HCT116 (cell line): ENCODE results near the gene HMGCLL1. TPM values are rescaled to one million over a fixed set of nuclear protein-coding genes. Genes with fewer than 3 reads are reported as not detected.

Source experiments
- ATAC-seq: fragments of 200-7000 bp; cut with Tn5 transposase; 2 replicates; pipeline ENCODE4 v1.9.1; 2020; ENCODE audit warnings: mild to moderate bottlenecking, moderate library complexity
- BruUV-seq: library from RNA; stranded (reverse); fragments of 400-500 nt; replicated peaks from 2 replicates; lab custom pipeline; 2021; lab: Mats Ljungman, UMichigan
- CTCF ChIA-PET: fragments of 300-600 bp; sonication (Branson Sonifier 250); formaldehyde crosslinking; loops from one replicate; lab custom pipeline; 2021; ENCODE audit warnings: antibody characterized with exemption; lab: Charles Lee
- POLR2A ChIA-PET: fragments of 300-600, 350-600 bp; sonication (Branson Sonifier 250); formaldehyde crosslinking; loops from one replicate; lab custom pipeline; 2021; ENCODE audit warnings: antibody characterized with exemption; lab: Charles Lee
- RAD21 ChIA-PET, 2 experiments: fragments of 300-600 bp; sonication (Branson Sonifier 250); formaldehyde crosslinking; loops; one replicate each; lab custom pipeline; 2023; ENCODE audit warnings: low total read pairs in 2 of 2; ENCODE audit not compliant: uncharacterized antibody in 2 of 2, unreplicated experiment in 2 of 2, low non-redundant PET in 1 of 2; lab: Charles Lee
- DNase-seq: peaks from one replicate; pipeline ENCODE4 v3.0.0-alpha.2; 2010; ENCODE audit warnings: low read depth, low spot score
- H2AFZ ChIP-seq: fragments of 200-600 bp; shearing (Covaris generic), sonication (generic); 2 replicates; pipeline ENCODE4 v1.6.1; 2017; ENCODE audit warnings: low read depth, mixed run types, mixed read lengths, antibody characterized with exemption, low read length; ENCODE audit not compliant: poor library complexity, severe bottlenecking
- H3K27ac ChIP-seq: 2 replicates; pipeline ENCODE4 v1.5.1; 2012; ENCODE audit warnings: low read depth, low read length
- H3K27me3 ChIP-seq: fragments of 200-600 bp; sonication (generic); 2 replicates; pipeline ENCODE4 v1.6.1; 2016; ENCODE audit warnings: mixed run types, low read length, mixed read lengths; ENCODE audit not compliant: insufficient read depth
- H3K36me3 ChIP-seq, 2 experiments: fragments of 200-500 bp in 1 of 2; fragments of 200-600 bp in 1 of 2; sonication (Bioruptor generic) in 1 of 2; sonication (generic) in 1 of 2; 2 replicates each; pipeline versions ENCODE4 v1.5.1 to v1.6.1; 2014 to 2016; ENCODE audit warnings: low read length in 2 of 2, inconsistent platforms in 1 of 2, mixed read lengths in 1 of 2, mixed run types in 1 of 2; ENCODE audit not compliant: insufficient read depth in 2 of 2, control insufficient read depth in 1 of 2
- H3K4me1 ChIP-seq, 2 experiments: fragments of 200-600 bp in 1 of 2; sonication (generic) in 1 of 2; 2 replicates each; pipeline versions ENCODE4 v1.5.1 to v1.6.1; 2012 to 2017; ENCODE audit warnings: low read length in 2 of 2, inconsistent platforms in 1 of 2, mild to moderate bottlenecking in 1 of 2, mixed read lengths in 1 of 2, mixed run types in 1 of 2, moderate library complexity in 1 of 2; ENCODE audit not compliant: insufficient read depth in 2 of 2, control insufficient read depth in 1 of 2
- H3K4me2 ChIP-seq: fragments of 200-600 bp; sonication (generic); 2 replicates; pipeline ENCODE4 v1.6.1; 2017; ENCODE audit warnings: mixed run types, low read length, mixed read lengths
- H3K4me3 ChIP-seq, 2 experiments: fragments of 200-600 bp in 1 of 2; sonication (generic) in 1 of 2; replicated peaks in 1 of 2; 2 replicates each; pipeline ENCODE4 v1.5.1; 2011 to 2016; ENCODE audit warnings: low read length in 2 of 2, control low read depth in 1 of 2, low read depth in 1 of 2, mild to moderate bottlenecking in 1 of 2, mixed read lengths in 1 of 2, mixed run types in 1 of 2
- H3K79me2 ChIP-seq: fragments of 200-600 bp; sonication (generic); 2 replicates; pipeline ENCODE4 v1.6.1; 2017; ENCODE audit warnings: mild to moderate bottlenecking, mixed run types, low read length, moderate library complexity, mixed read lengths; ENCODE audit not compliant: insufficient read depth
- H3K9ac ChIP-seq: fragments of 200-600 bp; sonication (generic); 2 replicates; pipeline ENCODE4 v1.6.1; 2016; ENCODE audit warnings: low read length, mixed read lengths
- H3K9me2 ChIP-seq: fragments of 200-600 bp; sonication (generic), shearing (Covaris generic); 2 replicates; pipeline ENCODE4 v1.6.1; 2017; ENCODE audit warnings: mixed run types, mild to moderate bottlenecking, moderate library complexity; ENCODE audit not compliant: insufficient read depth
- H3K9me3 ChIP-seq, 2 experiments: fragments of 200-500 bp in 1 of 2; fragments of 200-600 bp in 1 of 2; sonication (Bioruptor generic) in 1 of 2; sonication (generic) in 1 of 2; 2 replicates each; pipeline ENCODE4 v1.6.1; 2014 to 2017; ENCODE audit warnings: low read length in 2 of 2, mixed read lengths in 2 of 2, inconsistent platforms in 1 of 2, low read depth in 1 of 2, mild to moderate bottlenecking in 1 of 2, mixed run types in 1 of 2, moderate library complexity in 1 of 2; ENCODE audit not compliant: control insufficient read depth in 1 of 2, insufficient read depth in 1 of 2
- H4K20me1 ChIP-seq: fragments of 200-600 bp; sonication (generic), shearing (Covaris generic); 2 replicates; pipeline ENCODE4 v1.6.1; 2017; ENCODE audit warnings: mixed run types, mild to moderate bottlenecking, moderate library complexity; ENCODE audit not compliant: insufficient read depth
- CBX3 ChIP-seq: IDR thresholded peaks from 2 replicates; pipeline ENCODE4 v1.6.1; 2012; ENCODE audit warnings: low read depth
- CTCF ChIP-seq, 3 experiments: fragments of 200-600 bp in 1 of 3; sonication (generic) in 1 of 3; IDR thresholded peaks in 2 of 3; conservative IDR thresholded peaks in 1 of 3; 2 replicates each; pipeline ENCODE4 v1.5.1; 2012 to 2017; ENCODE audit warnings: low read depth in 2 of 3, low read length in 2 of 3, antibody characterized with exemption in 1 of 3, borderline replicate concordance in 1 of 3, control low read depth in 1 of 3, mild to moderate bottlenecking in 1 of 3, mixed read lengths in 1 of 3, mixed run types in 1 of 3, moderate library complexity in 1 of 3; ENCODE audit not compliant: insufficient read depth in 1 of 3
- EGR1 ChIP-seq: IDR thresholded peaks from 2 replicates; pipeline ENCODE4 v1.6.1; 2012; ENCODE audit warnings: low read depth
- EZH2 ChIP-seq: fragments of 200-600 bp; sonication (generic); IDR thresholded peaks from 2 replicates; pipeline ENCODE4 v1.6.1; 2017; ENCODE audit warnings: antibody characterized with exemption, mixed run types
- EZH2phosphoT487 ChIP-seq: fragments of 200-600 bp; IDR thresholded peaks from 2 replicates; pipeline ENCODE4 v1.6.1; 2018; ENCODE audit warnings: antibody characterized with exemption, borderline replicate concordance
- FOSL1 ChIP-seq: IDR thresholded peaks from 2 replicates; pipeline ENCODE4 v1.6.1; 2012; ENCODE audit warnings: low read depth
- JUND ChIP-seq: IDR thresholded peaks from 2 replicates; pipeline ENCODE4 v1.6.1; 2012
- POLR2A ChIP-seq: IDR thresholded peaks from 2 replicates; pipeline ENCODE4 v1.7.0; 2011; ENCODE audit warnings: borderline replicate concordance; ENCODE audit not compliant: insufficient read depth, insufficient read length; ENCODE audit errors: extremely low read depth
- RAD21 ChIP-seq: IDR thresholded peaks from 2 replicates; pipeline ENCODE4 v1.6.1; 2012; ENCODE audit warnings: low read depth, mild to moderate bottlenecking
- SIN3A ChIP-seq: IDR thresholded peaks from 2 replicates; pipeline ENCODE4 v1.6.1; 2012; ENCODE audit warnings: low read depth
- SP1 ChIP-seq: IDR thresholded peaks from 2 replicates; pipeline ENCODE4 v1.6.1; 2012; ENCODE audit warnings: low read depth
- SRF ChIP-seq: IDR thresholded peaks from 2 replicates; pipeline ENCODE4 v1.6.1; 2012; ENCODE audit warnings: low read depth
- TCF7L2 ChIP-seq: IDR thresholded peaks from 2 replicates; pipeline ENCODE4 v1.7.0; 2011; ENCODE audit warnings: borderline replicate concordance, inconsistent platforms; ENCODE audit not compliant: insufficient read depth, insufficient read length; ENCODE audit errors: extremely low read depth
- YY1 ChIP-seq: IDR thresholded peaks from 2 replicates; pipeline ENCODE4 v1.6.1; 2011; ENCODE audit warnings: low read length, low read depth, moderate library complexity, mild to moderate bottlenecking; ENCODE audit not compliant: insufficient replicate concordance; ENCODE audit errors: extremely low read depth
- ZBTB33 ChIP-seq: IDR thresholded peaks from 2 replicates; pipeline ENCODE4 v1.6.1; 2011; ENCODE audit warnings: mild to moderate bottlenecking, low read length, moderate library complexity; ENCODE audit not compliant: insufficient replicate concordance; ENCODE audit errors: extremely low read depth
- ZFX ChIP-seq: fragments of 450-650 bp; IDR thresholded peaks from 2 replicates; pipeline ENCODE4 v1.6.1; 2017
- ZNF274 ChIP-seq: fragments of 200-500 bp; sonication (Bioruptor generic); IDR thresholded peaks from 2 replicates; pipeline ENCODE4 v1.6.1; 2014; ENCODE audit warnings: mild to moderate bottlenecking, low read depth, low read length, inconsistent platforms
- intact Hi-C: fragments of 100-400 bp; cut with micrococcal nuclease; formaldehyde crosslinking; loops from 2 replicates; pipeline ENCODE4 v1.10.0; 2022
- total RNA-seq: library from RNA; stranded (reverse); gene quantifications from one replicate; pipeline ENCODE4 v1.2.1, GENCODE V29; 2021; ENCODE audit not compliant: unreplicated experiment
- TF ChIP-seq, protein P1 (sequence below): IDR thresholded peaks from 2 replicates; pipeline ENCODE4 v1.6.1; 2012; ENCODE audit warnings: low read depth
- TF ChIP-seq, protein P2 (sequence below): IDR thresholded peaks from 2 replicates; pipeline ENCODE4 v1.6.1; 2012

The HMGCLL1 gene
- total RNA-seq, 1 experiment from 2014 or later: not detected

DNA sequence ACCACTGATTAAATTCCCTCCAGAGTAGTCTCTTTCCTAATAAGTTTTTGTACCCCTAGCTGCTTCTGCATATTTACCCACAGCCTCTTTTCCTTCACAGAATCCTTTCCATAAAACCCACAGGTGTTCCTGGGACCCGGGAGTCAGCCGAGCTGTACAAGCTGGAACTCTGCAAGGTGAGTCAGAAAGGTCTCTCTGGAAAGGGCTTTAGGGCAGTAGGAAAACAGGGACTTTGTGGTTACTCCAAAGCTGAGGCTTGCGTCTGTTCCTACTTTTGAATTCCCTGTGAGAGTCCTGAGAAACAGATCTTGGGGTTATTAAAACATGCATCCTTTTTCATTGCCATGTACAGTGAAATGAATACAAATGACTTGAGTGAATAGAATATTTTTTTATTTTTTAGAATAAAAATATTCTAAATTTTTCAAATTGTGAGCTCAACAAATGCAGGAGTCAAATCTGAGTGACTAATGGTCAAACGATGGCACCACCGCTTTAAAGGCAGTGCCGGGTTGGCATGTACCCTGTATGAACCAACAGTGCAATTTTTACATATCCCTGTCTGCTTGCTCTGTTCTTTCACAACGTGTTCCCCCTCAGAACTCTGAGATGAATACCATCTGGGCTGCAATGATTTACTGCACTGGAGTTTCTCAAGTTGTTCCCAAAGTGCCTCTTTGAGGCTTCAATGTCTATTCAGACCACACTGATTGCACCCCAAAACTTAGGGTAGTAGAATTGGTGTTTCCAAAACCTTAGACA is 173.3 kb downstream of the HMGCLL1 start:
- H3K79me2 ChIP-seq: no peaks in the 10 kb centered on the region
- no peak for TF ChIP-seq SP1
- TF ChIP-seq EZH2: no peak
- no peak for TF ChIP-seq EZH2phosphoT487
- TF ChIP-seq SIN3A: no peak
- TF ChIP-seq, protein P1, sequence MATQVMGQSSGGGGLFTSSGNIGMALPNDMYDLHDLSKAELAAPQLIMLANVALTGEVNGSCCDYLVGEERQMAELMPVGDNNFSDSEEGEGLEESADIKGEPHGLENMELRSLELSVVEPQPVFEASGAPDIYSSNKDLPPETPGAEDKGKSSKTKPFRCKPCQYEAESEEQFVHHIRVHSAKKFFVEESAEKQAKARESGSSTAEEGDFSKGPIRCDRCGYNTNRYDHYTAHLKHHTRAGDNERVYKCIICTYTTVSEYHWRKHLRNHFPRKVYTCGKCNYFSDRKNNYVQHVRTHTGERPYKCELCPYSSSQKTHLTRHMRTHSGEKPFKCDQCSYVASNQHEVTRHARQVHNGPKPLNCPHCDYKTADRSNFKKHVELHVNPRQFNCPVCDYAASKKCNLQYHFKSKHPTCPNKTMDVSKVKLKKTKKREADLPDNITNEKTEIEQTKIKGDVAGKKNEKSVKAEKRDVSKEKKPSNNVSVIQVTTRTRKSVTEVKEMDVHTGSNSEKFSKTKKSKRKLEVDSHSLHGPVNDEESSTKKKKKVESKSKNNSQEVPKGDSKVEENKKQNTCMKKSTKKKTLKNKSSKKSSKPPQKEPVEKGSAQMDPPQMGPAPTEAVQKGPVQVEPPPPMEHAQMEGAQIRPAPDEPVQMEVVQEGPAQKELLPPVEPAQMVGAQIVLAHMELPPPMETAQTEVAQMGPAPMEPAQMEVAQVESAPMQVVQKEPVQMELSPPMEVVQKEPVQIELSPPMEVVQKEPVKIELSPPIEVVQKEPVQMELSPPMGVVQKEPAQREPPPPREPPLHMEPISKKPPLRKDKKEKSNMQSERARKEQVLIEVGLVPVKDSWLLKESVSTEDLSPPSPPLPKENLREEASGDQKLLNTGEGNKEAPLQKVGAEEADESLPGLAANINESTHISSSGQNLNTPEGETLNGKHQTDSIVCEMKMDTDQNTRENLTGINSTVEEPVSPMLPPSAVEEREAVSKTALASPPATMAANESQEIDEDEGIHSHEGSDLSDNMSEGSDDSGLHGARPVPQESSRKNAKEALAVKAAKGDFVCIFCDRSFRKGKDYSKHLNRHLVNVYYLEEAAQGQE: no peak
- no peak for TF ChIP-seq SRF
- TF ChIP-seq EGR1: no peak
- TF ChIP-seq POLR2A: no peak
- TF ChIP-seq CBX3: no peak
- no peak for TF ChIP-seq YY1
- no peak for TF ChIP-seq ZBTB33
- TF ChIP-seq, protein P2, sequence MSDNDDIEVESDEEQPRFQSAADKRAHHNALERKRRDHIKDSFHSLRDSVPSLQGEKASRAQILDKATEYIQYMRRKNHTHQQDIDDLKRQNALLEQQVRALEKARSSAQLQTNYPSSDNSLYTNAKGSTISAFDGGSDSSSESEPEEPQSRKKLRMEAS: no peak
- no peak for TF ChIP-seq ZNF274
- no peak for TF ChIP-seq JUND
- TF ChIP-seq FOSL1: no peak
- TF ChIP-seq TCF7L2: no peak
- TF ChIP-seq RAD21: no peak
- TF ChIP-seq CTCF (IDR thresholded peaks at IDR 0.05 in 2 of 3, conservative IDR thresholded peaks at IDR 0.05 in 1 of 3; ENCODE audit: borderline replicate concordance in 1 of 3, insufficient read depth in 1 of 3, low read depth in 2 of 3, low read length in 2 of 3): no peak
- TF ChIP-seq ZFX: no peak
- TF ChIP-seq, all 23 proteins: peak for 0
- Histone ChIP-seq H3K9ac (no peak overlapping the region), H2AFZ (no peak overlapping the region), H3K27me3 (peaks cover 36% of the 10 kb centered on the region), H3K27ac (no peak overlapping the region), H3K36me3 (no peaks in the 10 kb centered on the region), H3K9me3 (no peaks in the 10 kb centered on the region), H3K9me2 (no peaks in the 10 kb centered on the region), H3K4me3 (no peak overlapping the region), H3K4me2 (no peak overlapping the region), H4K20me1 (no peaks in the 10 kb centered on the region), H3K4me1 (no peaks in the 10 kb centered on the region)
- intact Hi-C loops: no loop called here
- DNase-seq (no peak), ATAC-seq (no peak)
- ChIA-PET RAD21 (no interaction called here), POLR2A (no interaction called here), CTCF (no interaction called here)
- no TSS peak for BruUV-seq
